Endothelial cell of umbilical vein (primary cell): ENCODE measurements around the gene MRPL55. TPM values are rescaled to one million over a fixed set of nuclear protein-coding genes. Genes with fewer than 3 reads are reported as not detected.

ENCODE experiments used
- BruUV-seq: library from RNA; stranded (reverse); fragments of 400-500 nt; replicated peaks from 2 replicates; lab custom pipeline; 2021; lab: Mats Ljungman, UMichigan
- CTCF ChIA-PET: fragments of 300-600, 350-600 bp; sonication (Branson Sonifier 250); formaldehyde crosslinking; loops from one replicate; lab custom pipeline; 2021; ENCODE audit warnings: antibody characterized with exemption, inconsistent platforms; lab: Charles Lee
- POLR2A ChIA-PET: fragments of 300-600, 350-600 bp; sonication (Branson Sonifier 250); formaldehyde crosslinking; loops from one replicate; lab custom pipeline; 2021; ENCODE audit warnings: antibody characterized with exemption, inconsistent platforms; lab: Charles Lee
- DNase-seq: peaks from one replicate; pipeline ENCODE4 v3.0.0-alpha.2; 2011; ENCODE audit warnings: low read depth, low spot score
- FAIRE-seq: peaks from 2 replicates; lab custom pipeline; 2011; peaks lifted over from hg19 to GRCh38; lab: Jason Lieb, UNC
- H2AFZ ChIP-seq: 2 replicates; pipeline ENCODE4 v1.6.0; 2012; ENCODE audit warnings: low read depth, low read length, control low read depth, inconsistent platforms
- H3K27ac ChIP-seq: 2 replicates; pipeline ENCODE4 v1.5.1; 2011; ENCODE audit warnings: low read depth, mild to moderate bottlenecking, control low read depth, low read length, moderate library complexity; ENCODE audit not compliant: insufficient read depth
- H3K27me3 ChIP-seq, 2 experiments: 2 replicates each; pipeline versions ENCODE4 v1.6.0 to v1.6.1; 2011; ENCODE audit warnings: low read length in 2 of 2, mixed read lengths in 1 of 2; ENCODE audit not compliant: control insufficient read depth in 2 of 2, insufficient read depth in 2 of 2
- H3K36me3 ChIP-seq, 2 experiments: 2 replicates in 1 of 2; 3 replicates in 1 of 2; pipeline ENCODE4 v1.5.1; 2011; ENCODE audit warnings: low read length in 2 of 2, mild to moderate bottlenecking in 1 of 2, moderate library complexity in 1 of 2; ENCODE audit not compliant: control insufficient read depth in 2 of 2, insufficient read depth in 2 of 2; ENCODE audit errors: extremely low read depth in 1 of 2
- H3K4me1 ChIP-seq: 3 replicates; pipeline ENCODE4 v1.5.1; 2011; ENCODE audit warnings: mild to moderate bottlenecking, low read length; ENCODE audit not compliant: control insufficient read depth, insufficient read depth; ENCODE audit errors: extremely low read depth
- H3K4me2 ChIP-seq: 2 replicates; pipeline ENCODE4 v1.6.1; 2011; ENCODE audit warnings: low read length, control low read depth, mixed read lengths; ENCODE audit not compliant: insufficient read depth
- H3K4me3 ChIP-seq, 3 experiments: fragments of 200-600 bp in 1 of 3; sonication (generic), shearing (Covaris generic) in 1 of 3; replicated peaks in 1 of 3; 2 replicates each; pipeline ENCODE4 v1.5.1; 2011 to 2016; ENCODE audit warnings: control low read depth in 3 of 3, low read length in 3 of 3, mild to moderate bottlenecking in 2 of 3, inconsistent platforms in 1 of 3, low read depth in 1 of 3, moderate library complexity in 1 of 3; ENCODE audit not compliant: insufficient read depth in 1 of 3
- H3K79me2 ChIP-seq: 2 replicates; pipeline ENCODE4 v1.6.0; 2012; ENCODE audit warnings: low read length, inconsistent platforms; ENCODE audit not compliant: control insufficient read depth, insufficient read depth
- H3K9ac ChIP-seq: replicated peaks from 2 replicates; pipeline ENCODE3; 2011; ENCODE audit warnings: low read length, control low read depth; ENCODE audit not compliant: insufficient read depth; ENCODE audit errors: extremely low read depth
- H3K9me1 ChIP-seq: replicated peaks from 3 replicates; pipeline ENCODE4 v1.6.0; 2011; ENCODE audit warnings: mild to moderate bottlenecking, low read length; ENCODE audit not compliant: control insufficient read depth, insufficient read depth; ENCODE audit errors: extremely low read depth
- H3K9me3 ChIP-seq: replicated peaks from 2 replicates; pipeline ENCODE4 v1.5.1; 2012; ENCODE audit warnings: low read length, inconsistent platforms; ENCODE audit not compliant: control insufficient read depth, insufficient read depth
- H4K20me1 ChIP-seq: replicated peaks from 2 replicates; pipeline ENCODE3; 2011; ENCODE audit warnings: mild to moderate bottlenecking, low read length; ENCODE audit not compliant: control insufficient read depth, insufficient read depth; ENCODE audit errors: extremely low read depth
- CTCF ChIP-seq, 2 donors: IDR thresholded peaks; 1 replicate in 1 of 2; 2 replicates in 1 of 2; pipeline ENCODE4 v1.5.1; 2011; ENCODE audit warnings: low read length in 2 of 2, mild to moderate bottlenecking in 2 of 2, moderate library complexity in 2 of 2, control low read depth in 1 of 2, inconsistent platforms in 1 of 2, low read depth in 1 of 2; ENCODE audit not compliant: insufficient read depth in 1 of 2; ENCODE audit errors: extremely low read depth in 1 of 2
- EZH2 ChIP-seq: IDR thresholded peaks from 2 replicates; pipeline ENCODE4 v1.6.1; 2012; ENCODE audit warnings: borderline replicate concordance, low read depth, mild to moderate bottlenecking, moderate library complexity, low read length, inconsistent platforms; ENCODE audit not compliant: severe bottlenecking
- FOS ChIP-seq: IDR thresholded peaks from 2 replicates; pipeline ENCODE4 v1.6.1; 2011; ENCODE audit warnings: mild to moderate bottlenecking, low read length, moderate library complexity, borderline replicate concordance; ENCODE audit not compliant: insufficient read depth
- GATA2 ChIP-seq: IDR thresholded peaks from 2 replicates; pipeline ENCODE4 v1.7.0; 2011; ENCODE audit warnings: low read depth, mild to moderate bottlenecking, moderate library complexity, mixed read lengths, low read length; ENCODE audit not compliant: insufficient read length, insufficient read depth
- JUN ChIP-seq: IDR thresholded peaks from 2 replicates; pipeline ENCODE4 v1.6.1; 2011; ENCODE audit warnings: borderline replicate concordance, low read depth; ENCODE audit not compliant: insufficient read length, insufficient read depth
- MAX ChIP-seq: IDR thresholded peaks from 2 replicates; pipeline ENCODE4 v1.6.1; 2011; ENCODE audit not compliant: insufficient read depth, insufficient read length
- MYC ChIP-seq: IDR thresholded peaks from one replicate; pipeline ENCODE4 v1.6.1; 2011; ENCODE audit warnings: mild to moderate bottlenecking, low read depth, low read length
- POLR2A ChIP-seq: IDR thresholded peaks from 2 replicates; pipeline ENCODE4 v1.6.1; 2012; ENCODE audit warnings: low read depth, mild to moderate bottlenecking, control low read depth, low read length
- POLR2AphosphoS5 ChIP-seq: IDR thresholded peaks from 2 replicates; pipeline ENCODE4 v1.6.1; 2012; ENCODE audit warnings: low read depth, mild to moderate bottlenecking, control low read depth, low read length, moderate library complexity; ENCODE audit not compliant: insufficient read depth
- dilution Hi-C: fragments of 300-500 bp; cut with MboI; formaldehyde crosslinking; loops from one replicate; pipeline ENCODE4 v1.15.0; 2019; ENCODE audit warnings: low sequenced_read_pairs; ENCODE audit not compliant: extremely low pct_ligation_motif_present
- intact Hi-C: fragments of 100-400 bp; cut with micrococcal nuclease; formaldehyde crosslinking; loops from one replicate; pipeline ENCODE4 v1.10.0; 2022
- polyA plus RNA-seq, 4 experiments: library from polyadenylated mRNA; depleted of rRNA in 3 of 4; stranded (reverse) in 3 of 4; unstranded in 1 of 4; fragments of >200 nt; gene quantifications; 2 replicates each; pipeline versions ENCODE4 v1.2.1 to v1.2.3, GENCODE V29; 2011 to 2012; ENCODE audit warnings: missing spikeins in 1 of 4
- total RNA-seq: library from RNA; stranded (reverse); gene quantifications from 2 replicates; pipeline ENCODE4 v1.2.3, GENCODE V29; 2021

Gene MRPL55
- total and polyA plus RNA-seq, 2 donors (not counting 3 experiments of a cell fraction or from before 2014, with no cell fraction given) = 58.7 to 155 TPM

- no peak overlapping the region for H3K9ac ChIP-seq
- H3K4me2 ChIP-seq = no peak overlapping the region
- DNase-seq (no peak), FAIRE-seq (no peak)
- CTCF ChIA-PET = interaction anchor here (0.7 kb wide), 1 partner anchor 65 kb away, joined by 3 read pairs; no protein-coding TSS in a partner anchor
- dilution Hi-C loops (no loop called here), intact Hi-C loops (no loop called here)
- H3K4me3 ChIP-seq = no peak overlapping the region
- POLR2A ChIA-PET = no interaction called here
- H4K20me1 ChIP-seq = no peaks in the 10 kb centered on the region
- no peaks in the 10 kb centered on the region for H3K79me2 ChIP-seq
- H3K27me3 ChIP-seq = peaks cover 3 to 4% of the 10 kb centered on the region in 2 experiments
- TF ChIP-seq POLR2A (no peak), FOS (no peak), MAX (no peak), GATA2 (no peak), MYC (no peak), JUN (no peak), CTCF (IDR thresholded peaks at IDR 0.05; ENCODE audit: extremely low read depth in 1 of 2, insufficient read depth in 1 of 2, low read depth in 1 of 2, low read length in 2 of 2) (no peak), EZH2 (no peak), POLR2AphosphoS5 (no peak)
- H3K36me3 ChIP-seq = no peaks in the 10 kb centered on the region
- H3K9me1 ChIP-seq = no peaks in the 10 kb centered on the region
- H3K9me3 ChIP-seq = no peaks in the 10 kb centered on the region
- H3K4me1 ChIP-seq = no peaks in the 10 kb centered on the region
- H2AFZ ChIP-seq = no peak overlapping the region
- BruUV-seq = no TSS peak
- no peak overlapping the region for H3K27ac ChIP-seq
These were observed 44.2 kb downstream of the MRPL55 start for GRCh38 chr1:228064741-228065542.
